GM12892 (cell line): Measurements from ENCODE around the gene TRAPPC10.

ENCODE experiments used
- POLR2A ChIP-seq: IDR thresholded peaks from 2 replicates; pipeline ENCODE4 v1.6.1; 2011; ENCODE audit warnings: low read depth, low read length, control low read depth
- POLR2AphosphoS5 ChIP-seq: IDR thresholded peaks from 2 replicates; pipeline ENCODE4 v1.6.1; 2011; ENCODE audit warnings: low read depth, low read length, control low read depth
- TAF1 ChIP-seq: IDR thresholded peaks from 2 replicates; pipeline ENCODE4 v1.6.1; 2011; ENCODE audit warnings: low read depth, mild to moderate bottlenecking, control low read depth, low read length, borderline replicate concordance

DNA sequence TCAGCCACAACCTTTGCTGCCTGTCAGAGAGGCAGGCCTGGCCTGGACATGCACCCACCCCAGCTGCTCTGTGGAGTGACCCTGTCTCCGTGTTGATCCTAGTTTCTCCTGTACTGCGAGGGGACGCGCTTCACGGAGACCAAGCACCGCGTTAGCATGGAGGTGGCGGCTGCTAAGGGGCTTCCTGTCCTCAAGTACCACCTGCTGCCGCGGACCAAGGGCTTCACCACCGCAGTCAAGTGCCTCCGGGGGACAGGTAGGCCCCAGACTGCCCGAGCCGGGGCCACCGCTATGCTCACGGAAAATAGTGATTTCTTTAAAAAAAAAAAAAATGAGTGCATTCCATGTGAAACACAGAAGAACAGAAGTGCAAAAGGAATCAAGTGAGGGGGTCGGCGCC, 41.6 kb upstream of the TRAPPC10 start:
- TF ChIP-seq POLR2AphosphoS5 (no peak), TAF1 (no peak), POLR2A (no peak)
